Right renal cortex interstitium (tissue), 3 donors: ENCODE results near the gene IFT80. TPM values are rescaled to one million over a fixed set of nuclear protein-coding genes. Genes with fewer than 3 reads are reported as not detected.

ENCODE experiments used
- DNase-seq, 3 donors: peaks; one replicate each; pipeline ENCODE4 v3.0.0-alpha.2; 2013; ENCODE audit warnings: low read depth in 3 of 3, low spot score in 2 of 3
- polyA plus RNA-seq, 3 donors: library from polyadenylated mRNA; unstranded; fragments of 120-200 nt; gene quantifications; one replicate each; pipeline ENCODE4 v1.2.1, GENCODE V29; 2013; ENCODE audit not compliant: insufficient read length in 3 of 3

IFT80 gene
- polyA plus RNA-seq, 3 donors: 52.0 to 61.4 (median 58.6) TPM

- DNase-seq: peak in 2 of 3 donors; percentile 21 to 24
These were observed 2.5 kb upstream of the IFT80 start for GRCh38 chr3:160401291-160402095.

GRCh38 chr3:160400702-160401150 is 1.7 kb upstream of the IFT80 start:
- DNase-seq: peak in 1 of 3 donors; percentile 24

GRCh38 chr3:160400030-160400701 is 1.1 kb upstream of the IFT80 start:
- peak in 2 of 3 donors; percentile 13 to 33 for DNase-seq

- no peak for DNase-seq
These were observed 253 bp downstream of the IFT80 start for GRCh38 chr3:160398820-160399124.

DNA sequence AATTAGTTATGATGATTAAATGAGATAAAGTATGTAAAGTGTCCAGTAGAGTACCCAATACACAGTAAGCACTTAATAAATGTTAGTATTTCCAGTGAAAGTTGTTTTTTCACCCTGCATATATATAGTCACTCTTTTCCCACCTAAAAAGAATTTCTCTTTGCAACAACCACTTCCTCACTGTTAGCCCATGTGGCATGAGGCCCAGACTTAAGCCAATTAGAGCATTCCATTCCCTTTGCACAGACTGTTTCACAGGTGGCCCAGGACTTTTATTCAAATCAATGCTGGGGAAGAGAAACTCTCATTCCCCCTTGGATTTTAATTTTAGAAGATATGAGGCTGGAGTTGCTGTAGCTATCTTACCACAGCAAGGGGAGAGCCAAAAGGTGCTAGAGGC is 3.7 kb downstream of the IFT80 start:
- no peak for DNase-seq

GRCh38 chr3:160394009-160394392 is 5.0 kb downstream of the IFT80 start:
- no peak for DNase-seq

GRCh38 chr3:160393346-160394008 is 5.5 kb downstream of the IFT80 start:
- no peak for DNase-seq

- DNase-seq: no peak
These were observed 6.2 kb downstream of the IFT80 start for GRCh38 chr3:160392798-160393197.

GRCh38 chr3:160390565-160391138 is 8.4 kb downstream of the IFT80 start:
- DNase-seq: no peak

- DNase-seq: no peak
These were observed 14.2 kb downstream of the IFT80 start for GRCh38 chr3:160384639-160385318.

DNA sequence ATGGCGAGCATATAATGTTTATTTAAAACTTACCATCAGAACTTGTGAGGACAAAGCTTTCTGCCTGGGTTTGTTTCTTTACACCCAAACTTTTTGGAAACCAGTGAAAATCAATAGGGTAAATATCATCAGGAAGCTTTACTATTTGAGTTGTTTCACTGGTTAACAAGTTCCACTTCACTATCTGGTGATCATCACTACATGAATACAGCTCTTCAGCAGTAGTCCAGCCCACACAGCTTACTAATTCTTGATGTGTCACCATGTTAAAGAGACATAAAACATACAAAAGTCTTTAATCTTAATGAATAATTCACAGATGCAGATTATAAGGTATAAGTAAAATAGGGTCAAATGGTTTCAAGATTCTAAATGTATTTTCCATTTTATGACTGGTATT is 17.6 kb downstream of the IFT80 start:
- no peak for DNase-seq

DNA sequence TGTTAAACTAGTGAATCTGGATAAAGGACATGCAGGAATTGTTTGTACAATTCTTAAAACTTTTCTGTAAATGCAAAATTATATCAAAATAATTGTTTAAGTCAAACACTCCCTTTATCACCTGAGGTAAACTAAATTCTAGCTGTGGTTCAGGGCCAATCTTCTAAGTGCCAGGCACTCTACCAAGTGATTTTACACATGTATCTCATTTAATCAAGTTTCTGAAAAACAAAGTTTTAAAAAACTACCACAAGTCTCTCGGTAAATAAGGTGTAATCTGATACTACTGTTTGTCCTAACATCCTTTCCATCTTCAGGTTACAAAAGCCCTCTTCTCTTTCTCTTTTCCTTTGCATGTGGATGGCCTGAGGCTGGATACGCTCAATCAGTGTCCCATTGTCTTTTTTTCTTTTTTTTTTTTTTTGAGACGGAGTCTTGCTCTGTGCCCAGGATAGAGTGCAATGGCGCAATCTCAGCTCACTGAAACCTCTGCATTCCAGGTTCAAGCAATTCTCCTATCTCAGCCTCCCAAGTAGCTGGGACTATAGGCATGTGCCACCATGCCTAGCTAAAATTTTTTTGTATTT is 19.3 kb downstream of the IFT80 start:
- DNase-seq: no peak

GRCh38 chr3:160378331-160379109 is 20.5 kb downstream of the IFT80 start:
- no peak for DNase-seq

DNA sequence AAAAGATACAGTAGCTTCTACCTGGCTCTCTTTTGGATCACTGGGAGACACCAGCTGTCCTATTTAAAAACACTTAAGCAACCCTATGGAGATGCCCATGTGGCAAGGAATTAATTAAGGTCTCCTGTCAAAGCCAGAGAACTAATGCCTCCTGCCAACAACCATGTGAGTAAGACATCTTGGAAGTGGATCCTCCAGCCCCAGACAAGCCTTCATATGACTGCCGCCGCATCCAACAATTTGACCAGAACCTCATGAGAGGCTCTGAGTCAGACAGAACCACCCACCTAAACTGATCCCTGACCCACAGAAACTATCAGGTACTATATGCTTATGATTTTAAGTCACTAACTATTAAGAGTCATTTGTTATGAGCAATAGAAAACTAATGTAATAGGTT is 22.3 kb downstream of the IFT80 start:
- DNase-seq: no peak

DNA sequence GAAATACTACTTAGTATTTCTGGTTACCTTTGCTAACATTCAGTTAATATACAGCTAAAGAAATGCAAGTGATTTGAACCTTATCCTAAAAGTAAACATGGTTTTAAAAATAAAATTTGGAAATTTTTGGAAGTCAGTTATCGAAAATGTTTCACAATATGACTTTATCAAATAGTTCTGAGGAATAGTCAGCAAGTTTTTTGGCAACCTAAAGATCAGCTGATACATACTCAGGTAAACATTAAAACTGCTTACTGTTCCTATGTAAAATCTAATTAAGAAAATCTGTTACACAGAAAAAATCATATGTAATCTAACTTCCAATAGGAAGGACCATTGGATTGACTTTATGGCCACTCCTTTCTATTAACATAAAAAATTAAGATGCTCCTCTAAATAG is 24.1 kb downstream of the IFT80 start:
- DNase-seq: no peak

DNA sequence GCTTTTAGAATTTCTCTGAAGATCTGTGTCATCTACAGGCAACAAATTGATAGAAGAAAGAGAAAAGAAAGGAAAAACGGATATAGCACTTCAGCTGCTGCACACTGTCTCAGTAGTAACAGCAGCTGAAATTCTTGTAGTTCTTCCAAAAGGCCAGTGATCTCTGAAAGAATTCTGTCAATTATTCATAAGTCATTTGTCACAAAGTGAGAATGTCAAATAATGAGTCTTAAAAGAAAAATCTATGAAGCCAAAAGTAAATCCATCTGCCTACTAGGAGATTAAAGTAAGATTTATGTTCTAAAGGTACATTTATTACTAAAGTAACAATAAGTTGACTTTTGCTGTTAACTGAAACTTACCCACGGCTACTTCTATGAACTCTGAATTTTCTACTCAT is 24.6 kb downstream of the IFT80 start:
- DNase-seq: no peak

- no peak for DNase-seq
These were observed 25.4 kb downstream of the IFT80 start for GRCh38 chr3:160373655-160374054.

- no peak for DNase-seq
These were observed 26.2 kb downstream of the IFT80 start for GRCh38 chr3:160372780-160373179.

- no peak for DNase-seq
These were observed 27.8 kb downstream of the IFT80 start for GRCh38 chr3:160370987-160371857.
